Measurements from ENCODE around the gene RAB7A. TPM values are rescaled to one million over a fixed set of nuclear protein-coding genes. Genes with fewer than 3 reads are reported as not detected.
"Not testable (repeated sequence)": the region's sequence is repeated elsewhere in the genome, so short reads cannot be mapped to it uniquely, and the experiment has no call there.

The RAB7A gene
- total and polyA plus RNA-seq, 3 experiments from 2014 or later, result 206 to 285 (median 260) TPM

DNA sequence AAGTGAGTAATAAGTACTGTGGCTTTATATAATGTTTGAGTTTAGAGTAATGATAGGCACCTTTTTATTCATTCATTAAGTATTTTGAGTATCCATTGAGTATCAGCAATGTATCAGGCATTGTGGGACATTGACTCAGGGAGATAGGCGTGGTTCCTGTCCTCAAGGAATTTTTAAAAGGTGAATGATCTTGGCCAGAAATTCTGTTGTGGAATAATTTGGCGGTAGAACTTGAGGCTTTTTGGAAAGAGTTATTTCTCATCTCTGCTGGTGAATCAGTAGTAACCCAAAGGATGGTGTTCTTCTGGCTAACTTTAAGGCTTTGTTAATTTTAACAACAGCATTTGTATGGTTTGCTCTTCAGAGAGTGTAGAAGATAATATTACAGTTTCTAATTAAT lies 2.0 kb downstream of the RAB7A start:
- H3K4me3 Mint-ChIP-seq, result peak overlapping the region; percentile 89 to 99 (median 97)

DNA sequence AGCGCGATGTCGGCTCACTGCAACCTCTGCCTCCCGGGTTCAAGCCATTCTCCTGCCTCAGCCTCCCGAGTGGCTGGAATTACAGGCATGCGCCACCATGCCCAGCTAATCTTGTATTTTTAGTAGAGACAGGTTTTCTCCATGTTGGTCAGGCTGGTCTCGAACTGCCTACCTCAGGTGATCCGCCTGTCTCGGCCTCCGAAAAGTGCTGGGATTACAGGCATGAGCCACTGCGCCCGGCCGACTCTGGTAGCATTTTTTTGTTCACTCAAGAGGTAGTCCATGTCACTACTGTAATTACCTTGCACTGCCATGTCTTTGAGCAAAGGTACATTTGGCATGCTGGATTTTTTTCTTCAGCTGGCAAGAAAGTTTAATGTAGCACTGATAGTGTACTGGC lies 2.5 kb downstream of the RAB7A start:
- H3K27ac ChIP-seq (ENCODE audit: low read depth, low read length); H3K36me3 ChIP-seq (ENCODE audit: insufficient read depth, low read length); H3K27me3 ChIP-seq (ENCODE audit: insufficient read depth, low read length, poor library complexity, severe bottlenecking); DNase-seq; H3K9me3 ChIP-seq (ENCODE audit: low read length); H3K27me3 Mint-ChIP-seq; POLR2A ChIA-PET; H3K9me3 Mint-ChIP-seq; H3K4me3 ChIP-seq (ENCODE audit: low read length): not testable (repeated sequence)
- peaks cover 0 to 23% (median 4%) of the 10 kb centered on the region in 3 donors for H3K36me3 Mint-ChIP-seq
- CTCF ChIA-PET, result interaction anchor here (2.0 kb wide), 1 partner anchor 111 kb away, joined by 6 read pairs; no protein-coding TSS in a partner anchor
- peak overlapping the region in 3 of 8 donors; percentile 13 to 81 (median 17) for H3K27ac Mint-ChIP-seq
- peaks cover 71% of the 10 kb centered on the region for H3K4me1 ChIP-seq (ENCODE audit: insufficient read depth, low read length)
- peak overlapping the region; percentile 50 to 99 (median 63) for H3K4me3 Mint-ChIP-seq
- H3K4me1 Mint-ChIP-seq, result peaks cover 67 to 79% (median 77%) of the 10 kb centered on the region in 3 donors

More for the DNA sequence above, 2.0 kb downstream of the RAB7A start:
- H3K9me3 ChIP-seq (ENCODE audit: low read length), result no peaks in the 10 kb centered on the region
- H3K27ac ChIP-seq (ENCODE audit: low read depth, low read length), result no peak overlapping the region
- peak overlapping the region; percentile 91 for H3K4me3 ChIP-seq (ENCODE audit: low read length)
- Mint-ChIP-seq H3K4me1 (peaks cover 62 to 74% (median 71%) of the 10 kb centered on the region in 3 donors), H3K36me3 (peaks cover 0 to 23% (median 4%) of the 10 kb centered on the region in 3 donors), H3K9me3 (no peaks in the 10 kb centered on the region), H3K27me3 (peaks cover 0 to 4% of the 10 kb centered on the region in 2 donors), H3K27ac (peak overlapping the region in 6 of 8 donors; percentile 65 to 96 (median 88))
- POLR2A ChIA-PET, result interaction anchor here (0.8 kb wide), 1 partner anchor 151 kb away, joined by 3 read pairs; no protein-coding TSS in a partner anchor
- no peaks in the 10 kb centered on the region for H3K27me3 ChIP-seq (ENCODE audit: insufficient read depth, low read length, poor library complexity, severe bottlenecking)
- H3K4me1 ChIP-seq (ENCODE audit: insufficient read depth, low read length), result peaks cover 66% of the 10 kb centered on the region
- H3K36me3 ChIP-seq (ENCODE audit: insufficient read depth, low read length), result no peaks in the 10 kb centered on the region
- no peak for DNase-seq
- CTCF ChIA-PET, result interaction anchor here (1.2 to 2.1 kb wide), 4 partner anchors 47 to 151 kb away, joined by 3 to 7 read pairs (median 4); no protein-coding TSS in a partner anchor

DNA sequence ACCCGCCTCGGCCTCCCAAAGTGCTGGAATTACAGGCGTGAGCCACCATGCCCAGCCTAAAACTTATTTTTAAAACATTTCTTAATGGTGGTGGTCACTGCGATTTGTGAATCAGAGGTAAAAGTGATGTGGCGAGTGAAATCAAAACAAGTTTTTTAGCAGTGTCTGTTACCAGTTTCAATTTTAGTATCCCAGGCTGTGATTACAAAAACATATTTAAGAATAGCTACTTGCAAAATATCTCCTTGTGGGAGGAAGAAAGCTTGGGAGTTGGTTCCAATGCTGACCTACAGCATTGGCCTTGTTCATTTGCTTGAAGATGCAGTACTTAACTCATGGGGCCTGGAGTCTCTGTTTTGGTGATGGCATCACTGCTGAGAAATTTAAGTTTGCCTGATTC lies 4.5 kb downstream of the RAB7A start:
- Histone ChIP-seq H3K9me3 (ENCODE audit: low read length) (no peaks in the 10 kb centered on the region), H3K4me3 (ENCODE audit: low read length) (no peak overlapping the region), H3K36me3 (ENCODE audit: insufficient read depth, low read length) (no peaks in the 10 kb centered on the region), H3K4me1 (ENCODE audit: insufficient read depth, low read length) (peaks cover 82% of the 10 kb centered on the region), H3K27me3 (ENCODE audit: insufficient read depth, low read length, poor library complexity, severe bottlenecking) (no peaks in the 10 kb centered on the region), H3K27ac (ENCODE audit: low read depth, low read length) (no peak overlapping the region)
- Mint-ChIP-seq H3K9me3 (no peaks in the 10 kb centered on the region), H3K4me3 (peak overlapping the region in 6 of 7 donors; percentile 37 to 63 (median 52)), H3K36me3 (peaks cover 0 to 28% (median 4%) of the 10 kb centered on the region in 3 donors), H3K27me3 (peaks cover 0 to 4% of the 10 kb centered on the region in 2 donors), H3K4me1 (peaks cover 81 to 91% (median 90%) of the 10 kb centered on the region in 3 donors), H3K27ac (peak overlapping the region in 7 of 8 donors; percentile 13 to 87 (median 57))
- no peak for DNase-seq
- ChIA-PET POLR2A (no interaction called here), CTCF (interaction anchor here (2.0 to 3.0 kb wide), 2 partner anchors 50 to 65 kb away, joined by 6 to 11 read pairs; no protein-coding TSS in a partner anchor)

DNA sequence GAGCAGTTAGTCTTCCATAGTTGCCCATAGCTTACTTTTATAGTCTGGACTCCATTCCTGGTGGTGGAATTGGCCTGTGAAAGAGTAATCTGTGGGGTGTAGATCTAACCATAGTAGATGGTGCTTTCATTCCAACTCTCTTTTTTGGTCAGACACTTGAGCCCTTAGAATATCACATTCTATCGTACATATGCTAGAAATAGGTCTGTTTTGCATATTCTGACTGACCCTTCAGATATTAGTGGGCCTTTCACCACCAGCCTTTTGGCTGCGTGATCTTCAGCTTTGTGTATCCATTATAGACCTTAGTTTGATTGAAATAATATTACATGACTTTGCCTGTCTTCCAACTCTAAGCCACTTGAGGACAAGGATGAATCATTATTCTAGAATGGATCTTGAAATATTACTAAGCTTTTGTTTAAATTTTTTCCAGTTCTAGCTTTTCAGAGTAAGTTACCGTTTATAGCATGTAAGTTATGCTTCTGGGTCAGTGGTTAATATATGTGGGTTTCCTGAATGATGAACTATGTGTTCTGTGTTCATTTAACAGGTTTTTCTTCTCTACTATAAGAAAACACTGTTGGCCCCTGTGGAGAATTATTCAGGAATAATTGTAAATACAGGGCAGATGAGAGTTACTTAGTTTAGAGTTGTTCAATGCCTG lies 8.7 kb downstream of the RAB7A start:
- Histone ChIP-seq H3K9me3 (ENCODE audit: low read length) (no peaks in the 10 kb centered on the region), H3K36me3 (ENCODE audit: insufficient read depth, low read length) (peaks cover 4% of the 10 kb centered on the region), H3K4me1 (ENCODE audit: insufficient read depth, low read length) (peaks cover 63% of the 10 kb centered on the region), H3K27ac (ENCODE audit: low read depth, low read length) (no peak overlapping the region), H3K4me3 (ENCODE audit: low read length) (no peak overlapping the region), H3K27me3 (ENCODE audit: insufficient read depth, low read length, poor library complexity, severe bottlenecking) (no peaks in the 10 kb centered on the region)
- Mint-ChIP-seq H3K36me3 (peaks cover 0 to 42% (median 1%) of the 10 kb centered on the region in 3 donors), H3K27me3 (peaks cover 0 to 4% of the 10 kb centered on the region in 2 donors), H3K4me1 (peaks cover 68 to 86% (median 74%) of the 10 kb centered on the region in 3 donors), H3K27ac (peak overlapping the region in 6 of 8 donors; percentile 3 to 89 (median 51)), H3K4me3 (peak overlapping the region in 5 of 7 donors; percentile 3 to 28 (median 12)), H3K9me3 (no peaks in the 10 kb centered on the region)
- ChIA-PET CTCF (interaction anchor here (1.0 to 1.5 kb wide), 4 partner anchors 13 to 177 kb away, joined by 3 read pairs; no protein-coding TSS in a partner anchor), POLR2A (interaction anchor here (0.6 kb wide), 1 partner anchor 448 kb away, joined by 3 read pairs; no protein-coding TSS in a partner anchor)
- no peak for DNase-seq

DNA sequence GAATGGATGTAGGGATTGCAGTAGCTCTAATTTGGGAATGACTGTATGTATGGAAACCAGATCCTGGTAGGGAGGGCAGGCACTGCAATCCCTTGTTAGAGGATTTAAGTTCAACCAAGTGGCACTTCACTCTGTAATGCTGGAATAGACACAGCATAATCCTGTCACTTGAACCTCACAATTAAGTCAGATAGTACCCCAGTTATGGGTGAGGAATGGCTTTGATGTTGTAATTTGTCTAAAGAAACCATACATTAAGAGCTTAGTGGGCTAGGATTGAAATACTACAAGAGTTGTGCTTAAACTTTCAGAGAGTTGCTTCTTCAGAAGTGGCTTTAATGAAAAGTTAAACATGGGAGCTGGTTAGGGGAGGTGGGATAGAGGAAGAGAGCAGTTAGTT lies 9.3 kb downstream of the RAB7A start:
- Histone ChIP-seq H3K4me3 (ENCODE audit: low read length) (no peak overlapping the region), H3K9me3 (ENCODE audit: low read length) (no peaks in the 10 kb centered on the region), H3K4me1 (ENCODE audit: insufficient read depth, low read length) (peaks cover 57% of the 10 kb centered on the region), H3K27me3 (ENCODE audit: insufficient read depth, low read length, poor library complexity, severe bottlenecking) (no peaks in the 10 kb centered on the region), H3K36me3 (ENCODE audit: insufficient read depth, low read length) (peaks cover 4% of the 10 kb centered on the region), H3K27ac (ENCODE audit: low read depth, low read length) (no peak overlapping the region)
- H3K27ac Mint-ChIP-seq, result peak overlapping the region in 7 of 8 donors; percentile 3 to 89 (median 50)
- H3K9me3 Mint-ChIP-seq, result no peaks in the 10 kb centered on the region
- H3K27me3 Mint-ChIP-seq, result peaks cover 0 to 4% of the 10 kb centered on the region in 2 donors
- H3K4me1 Mint-ChIP-seq, result peaks cover 64 to 83% (median 69%) of the 10 kb centered on the region in 3 donors
- CTCF ChIA-PET, result interaction anchor here (1.3 to 1.5 kb wide), 2 partner anchors 12 to 176 kb away, joined by 3 read pairs; no protein-coding TSS in a partner anchor
- no peak for DNase-seq
- H3K36me3 Mint-ChIP-seq, result peaks cover 0 to 42% (median 1%) of the 10 kb centered on the region in 3 donors
- POLR2A ChIA-PET, result no interaction called here
- peak overlapping the region in 4 of 7 donors; percentile 3 to 18 (median 12) for H3K4me3 Mint-ChIP-seq

DNA sequence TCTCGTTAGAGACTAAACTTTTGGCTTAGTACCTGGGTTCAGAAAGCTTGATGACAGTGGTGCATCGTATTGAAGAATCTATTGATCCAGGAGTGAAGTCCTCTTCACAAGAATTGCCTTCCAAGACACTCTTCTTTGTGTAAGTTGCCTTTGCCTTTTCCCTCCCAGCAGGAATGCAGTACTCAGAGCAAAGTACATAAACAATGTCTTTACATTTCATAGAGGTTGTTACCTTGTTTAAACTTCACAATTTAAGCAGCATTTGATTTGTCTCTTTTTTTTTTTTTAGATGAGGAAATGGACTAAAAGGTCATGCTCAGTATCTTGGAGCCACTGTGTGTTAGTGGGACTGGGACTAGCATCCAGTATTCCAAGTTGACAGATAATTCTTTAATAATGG lies 9.9 kb downstream of the RAB7A start:
- Histone ChIP-seq H3K9me3 (ENCODE audit: low read length) (no peaks in the 10 kb centered on the region), H3K27me3 (ENCODE audit: insufficient read depth, low read length, poor library complexity, severe bottlenecking) (no peaks in the 10 kb centered on the region), H3K4me3 (ENCODE audit: low read length) (no peak overlapping the region), H3K36me3 (ENCODE audit: insufficient read depth, low read length) (peaks cover 4% of the 10 kb centered on the region), H3K27ac (ENCODE audit: low read depth, low read length) (no peak overlapping the region), H3K4me1 (ENCODE audit: insufficient read depth, low read length) (peaks cover 51% of the 10 kb centered on the region)
- H3K27ac Mint-ChIP-seq, result peak overlapping the region; percentile 3 to 52 (median 19)
- no peaks in the 10 kb centered on the region for H3K9me3 Mint-ChIP-seq
- ChIA-PET POLR2A (no interaction called here), CTCF (interaction anchor here (1.3 to 1.5 kb wide), 2 partner anchors 11 to 118 kb away, joined by 3 to 4 read pairs; no protein-coding TSS in a partner anchor)
- H3K4me1 Mint-ChIP-seq, result peaks cover 62 to 82% (median 69%) of the 10 kb centered on the region in 3 donors
- no peak for DNase-seq
- peaks cover 0 to 40% (median 1%) of the 10 kb centered on the region in 3 donors for H3K36me3 Mint-ChIP-seq
- H3K4me3 Mint-ChIP-seq, result peak overlapping the region in 1 of 7 donors; percentile 9
- H3K27me3 Mint-ChIP-seq, result peaks cover 0 to 4% of the 10 kb centered on the region in 2 donors

DNA sequence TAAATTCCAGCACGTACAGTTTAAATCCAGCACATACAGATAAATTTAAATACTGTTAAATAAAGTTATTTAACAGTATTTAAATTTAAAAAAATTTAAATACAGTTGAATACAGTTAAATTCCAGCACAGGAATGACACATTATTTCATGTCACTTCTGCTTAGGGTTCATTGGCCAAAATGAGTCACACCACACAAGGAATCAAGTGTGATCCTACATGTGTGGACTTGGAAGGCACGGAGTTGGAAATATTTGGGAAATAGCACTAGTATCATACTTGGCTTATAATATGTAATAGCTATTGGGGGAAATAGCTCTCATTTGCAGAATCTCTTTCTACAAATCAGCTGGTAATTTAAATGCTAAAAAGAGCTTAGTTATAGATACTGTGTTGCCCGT lies 10.6 kb downstream of the RAB7A start:
- peaks cover 59 to 81% (median 68%) of the 10 kb centered on the region in 3 donors for H3K4me1 Mint-ChIP-seq
- Histone ChIP-seq H3K4me1 (ENCODE audit: insufficient read depth, low read length) (peaks cover 44% of the 10 kb centered on the region), H3K9me3 (ENCODE audit: low read length) (no peaks in the 10 kb centered on the region), H3K27ac (ENCODE audit: low read depth, low read length) (no peak overlapping the region), H3K27me3 (ENCODE audit: insufficient read depth, low read length, poor library complexity, severe bottlenecking) (no peaks in the 10 kb centered on the region), H3K36me3 (ENCODE audit: insufficient read depth, low read length) (peaks cover 6% of the 10 kb centered on the region), H3K4me3 (ENCODE audit: low read length) (no peak overlapping the region)
- ChIA-PET CTCF (interaction anchor here (1.2 to 1.7 kb wide), 4 partner anchors 32 to 119 kb away, joined by 3 to 4 read pairs (median 4); no protein-coding TSS in a partner anchor), POLR2A (no interaction called here)
- no peak for DNase-seq
- no peak overlapping the region for H3K4me3 Mint-ChIP-seq
- peak overlapping the region in 1 of 8 donors; percentile 12 for H3K27ac Mint-ChIP-seq
- H3K36me3 Mint-ChIP-seq, result peaks cover under 1 to 43% (median 5%) of the 10 kb centered on the region in 3 donors
- H3K9me3 Mint-ChIP-seq, result no peaks in the 10 kb centered on the region
- peaks cover 0 to 4% of the 10 kb centered on the region in 2 donors for H3K27me3 Mint-ChIP-seq

All from CD8-positive, alpha-beta memory T cell (primary cell).